ENCODE measurements around the gene MYEOV. TPM values are rescaled to one million over a fixed set of nuclear protein-coding genes. Genes with fewer than 3 reads are reported as not detected.

MYEOV gene
- total and polyA plus RNA-seq, 10 of the 15 experiments (the other 5 are each of a cell fraction or from before 2014, with no cell fraction given) = 0.05 to 0.40 (median 0.26) TPM; not detected in 3

DNA sequence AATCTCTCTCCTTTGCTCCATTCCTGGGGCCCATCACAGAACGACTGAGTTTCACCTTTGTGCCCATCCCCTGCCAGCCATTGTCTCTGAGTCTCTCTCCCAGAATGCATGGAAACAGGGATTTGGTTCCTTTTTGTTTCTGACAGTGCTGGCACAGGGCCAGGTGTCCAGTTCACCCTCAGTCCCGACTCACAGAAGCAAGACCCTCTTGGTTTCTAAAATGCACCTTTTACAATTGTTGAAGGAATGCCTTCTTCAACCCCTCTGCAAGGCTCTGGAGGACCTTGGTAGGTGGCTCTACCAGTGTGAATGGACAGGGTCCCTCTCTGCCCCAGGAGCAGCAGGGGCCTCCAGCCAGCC, 5.1 kb upstream of the MYEOV start:
- no peaks in the 10 kb centered on the region; a peak in 1 of 4 replicates for H3K27me3 ChIP-seq (replicated peaks in 1 of 2; ENCODE audit: control insufficient read depth in 2 of 2, insufficient read depth in 2 of 2, low read length in 1 of 2)
- H3K9ac ChIP-seq (ENCODE audit: control insufficient read depth, insufficient read depth, low read length) = no peak overlapping the region
- H3K27ac ChIP-seq (ENCODE audit: control insufficient read depth, insufficient read depth) = no peak overlapping the region
- no peaks in the 10 kb centered on the region for H3K36me3 ChIP-seq (ENCODE audit: control insufficient read depth in 2 of 2, insufficient read depth in 2 of 2, low read length in 1 of 2)
- ChIA-PET RAD21 (ENCODE audit: unreplicated experiment) (interaction anchor here (1.1 to 1.6 kb wide), 3 partner anchors 12 to 157 kb away, joined by 4 to 7 read pairs (median 4); no protein-coding TSS in a partner anchor), CTCF (no interaction called here), POLR2A (interaction anchor here (0.9 to 1.1 kb wide), 2 partner anchors 10 to 306 kb away, joined by 3 read pairs; no protein-coding TSS in a partner anchor), SMC1A (ENCODE audit: uncharacterized antibody, unreplicated experiment) (interaction anchor here (1.0 to 4.1 kb wide), 2 partner anchors 29 to 134 kb away, joined by 3 to 18 read pairs; partner anchors contain the start of gene SMIM38)
- H3K4me2 ChIP-seq (ENCODE audit: control insufficient read depth, insufficient read depth) = no peak overlapping the region
- DNase-seq (ENCODE audit: low read depth, low spot score) (no peak), FAIRE-seq (no peak), ATAC-seq (no peak)
- H3K79me2 ChIP-seq (ENCODE audit: control insufficient read depth, insufficient read depth, low read length) = no peaks in the 10 kb centered on the region
- no peaks in the 10 kb centered on the region for H3K4me1 ChIP-seq (ENCODE audit: control insufficient read depth, insufficient read depth, low read length)
- no peak for TF ChIP-seq MXI1 (IDR thresholded peaks at IDR 0.05; ENCODE audit: low read depth, low read length)
- peak in 1 of 2 experiments; percentile 13; a peak in 1 of 4 replicates for TF ChIP-seq IKZF2 (IDR thresholded peaks at IDR 0.05)
- TF ChIP-seq IKZF1 (conservative IDR thresholded peaks at IDR 0.05) = peak; percentile 30; the same call in 1 of the 2 replicates
- intact Hi-C loops (cut with micrococcal nuclease; ENCODE audit: unreplicated experiment) = no loop called here
- no peaks in the 10 kb centered on the region; the same call in 2 of the 3 replicates for H3K9me3 ChIP-seq (replicated peaks; ENCODE audit: control insufficient read depth, insufficient read depth, low read length)
- 0% methylated on average over 2 of the region's 2 CpGs for WGBS (ENCODE audit: insufficient coverage, insufficient replicate concordance, low lambda C conversion rate, missing lambda C conversion rate)
- no peaks in the 10 kb centered on the region for H4K20me1 ChIP-seq (ENCODE audit: control insufficient read depth, insufficient read depth)
- no peak overlapping the region for H3K4me3 ChIP-seq
- BruUV-seq (replicated peaks) = no TSS peak
- in situ Hi-C loops (cut with MboI) = no loop called here
- no peak overlapping the region for H2AFZ ChIP-seq (ENCODE audit: control insufficient read depth, low read depth, low read length)

DNA sequence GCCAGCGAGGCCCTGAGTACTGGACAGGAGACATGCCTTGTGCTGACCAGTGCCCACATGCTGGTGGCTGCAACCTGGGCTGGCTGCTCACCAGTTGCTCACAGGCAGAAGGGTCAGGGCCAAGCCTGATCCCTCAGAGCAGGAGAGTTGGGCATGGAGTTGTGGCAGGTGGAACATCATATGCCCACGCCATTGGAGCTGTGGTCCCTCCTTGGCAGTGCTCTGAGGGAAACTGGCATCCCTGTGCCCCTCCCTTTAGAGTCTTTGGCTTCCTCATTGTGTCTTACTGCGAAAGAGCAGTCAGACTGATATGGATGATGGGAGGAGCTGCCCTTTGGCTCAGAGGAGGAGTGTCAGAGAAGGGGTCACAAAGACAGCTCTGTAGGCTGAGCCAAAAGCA, 3.1 kb upstream of the MYEOV start:
- POLR2A ChIA-PET = no interaction called here
- intact Hi-C loops (cut with micrococcal nuclease; ENCODE audit: unreplicated experiment) = no loop called here

More for the DNA sequence above, 3.1 kb upstream of the MYEOV start:
- in situ Hi-C loops (cut with MboI) = loop anchor here (5.0 kb wide), 1 partner anchor 351 kb away; the partner anchor contains the start of gene CCND1
- Histone ChIP-seq H3K36me3 (ENCODE audit: control insufficient read depth in 2 of 2, insufficient read depth in 2 of 2, low read length in 1 of 2) (no peaks in the 10 kb centered on the region), H3K4me2 (ENCODE audit: control insufficient read depth, insufficient read depth) (no peak overlapping the region), H3K9ac (ENCODE audit: control insufficient read depth, insufficient read depth, low read length) (no peak overlapping the region), H3K27me3 (replicated peaks in 1 of 2; ENCODE audit: control insufficient read depth in 2 of 2, insufficient read depth in 2 of 2, low read length in 1 of 2) (no peaks in the 10 kb centered on the region), H4K20me1 (ENCODE audit: control insufficient read depth, insufficient read depth) (no peaks in the 10 kb centered on the region), H3K4me3 (no peak overlapping the region), H3K27ac (ENCODE audit: control insufficient read depth, insufficient read depth) (no peak overlapping the region), H3K4me1 (ENCODE audit: control insufficient read depth, insufficient read depth, low read length) (peaks cover 4% of the 10 kb centered on the region), H3K79me2 (ENCODE audit: control insufficient read depth, insufficient read depth, low read length) (no peaks in the 10 kb centered on the region), H2AFZ (ENCODE audit: control insufficient read depth, low read depth, low read length) (no peak overlapping the region), H3K9me3 (replicated peaks; ENCODE audit: control insufficient read depth, insufficient read depth, low read length) (no peaks in the 10 kb centered on the region; the same call in 2 of the 3 replicates)
- TF ChIP-seq HCFC1 (IDR thresholded peaks at IDR 0.05; ENCODE audit: low read length) (no peak), MTA2 (IDR thresholded peaks at IDR 0.05; ENCODE audit: low read depth) (no peak), TBL1XR1 (IDR thresholded peaks at IDR 0.05; ENCODE audit: low read depth, low read length) (no peak), NR2C1 (IDR thresholded peaks at IDR 0.05) (no peak), RBBP5 (conservative IDR thresholded peaks at IDR 0.05) (no peak), SREBF1 (IDR thresholded peaks at IDR 0.05; ENCODE audit: low read length) (no peak), NFYA (IDR thresholded peaks at IDR 0.05; ENCODE audit: borderline replicate concordance, low read depth, low read length) (no peak), SMARCA5 (IDR thresholded peaks at IDR 0.05) (no peak)
- TF ChIP-seq, protein P1, sequence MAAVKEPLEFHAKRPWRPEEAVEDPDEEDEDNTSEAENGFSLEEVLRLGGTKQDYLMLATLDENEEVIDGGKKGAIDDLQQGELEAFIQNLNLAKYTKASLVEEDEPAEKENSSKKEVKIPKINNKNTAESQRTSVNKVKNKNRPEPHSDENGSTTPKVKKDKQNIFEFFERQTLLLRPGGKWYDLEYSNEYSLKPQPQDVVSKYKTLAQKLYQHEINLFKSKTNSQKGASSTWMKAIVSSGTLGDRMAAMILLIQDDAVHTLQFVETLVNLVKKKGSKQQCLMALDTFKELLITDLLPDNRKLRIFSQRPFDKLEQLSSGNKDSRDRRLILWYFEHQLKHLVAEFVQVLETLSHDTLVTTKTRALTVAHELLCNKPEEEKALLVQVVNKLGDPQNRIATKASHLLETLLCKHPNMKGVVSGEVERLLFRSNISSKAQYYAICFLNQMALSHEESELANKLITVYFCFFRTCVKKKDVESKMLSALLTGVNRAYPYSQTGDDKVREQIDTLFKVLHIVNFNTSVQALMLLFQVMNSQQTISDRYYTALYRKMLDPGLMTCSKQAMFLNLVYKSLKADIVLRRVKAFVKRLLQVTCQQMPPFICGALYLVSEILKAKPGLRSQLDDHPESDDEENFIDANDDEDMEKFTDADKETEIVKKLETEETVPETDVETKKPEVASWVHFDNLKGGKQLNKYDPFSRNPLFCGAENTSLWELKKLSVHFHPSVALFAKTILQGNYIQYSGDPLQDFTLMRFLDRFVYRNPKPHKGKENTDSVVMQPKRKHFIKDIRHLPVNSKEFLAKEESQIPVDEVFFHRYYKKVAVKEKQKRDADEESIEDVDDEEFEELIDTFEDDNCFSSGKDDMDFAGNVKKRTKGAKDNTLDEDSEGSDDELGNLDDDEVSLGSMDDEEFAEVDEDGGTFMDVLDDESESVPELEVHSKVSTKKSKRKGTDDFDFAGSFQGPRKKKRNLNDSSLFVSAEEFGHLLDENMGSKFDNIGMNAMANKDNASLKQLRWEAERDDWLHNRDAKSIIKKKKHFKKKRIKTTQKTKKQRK (IDR thresholded peaks at IDR 0.05; ENCODE audit: low read depth, low read length) = no peak
- TF ChIP-seq, protein P2, sequence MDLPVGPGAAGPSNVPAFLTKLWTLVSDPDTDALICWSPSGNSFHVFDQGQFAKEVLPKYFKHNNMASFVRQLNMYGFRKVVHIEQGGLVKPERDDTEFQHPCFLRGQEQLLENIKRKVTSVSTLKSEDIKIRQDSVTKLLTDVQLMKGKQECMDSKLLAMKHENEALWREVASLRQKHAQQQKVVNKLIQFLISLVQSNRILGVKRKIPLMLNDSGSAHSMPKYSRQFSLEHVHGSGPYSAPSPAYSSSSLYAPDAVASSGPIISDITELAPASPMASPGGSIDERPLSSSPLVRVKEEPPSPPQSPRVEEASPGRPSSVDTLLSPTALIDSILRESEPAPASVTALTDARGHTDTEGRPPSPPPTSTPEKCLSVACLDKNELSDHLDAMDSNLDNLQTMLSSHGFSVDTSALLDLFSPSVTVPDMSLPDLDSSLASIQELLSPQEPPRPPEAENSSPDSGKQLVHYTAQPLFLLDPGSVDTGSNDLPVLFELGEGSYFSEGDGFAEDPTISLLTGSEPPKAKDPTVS (IDR thresholded peaks at IDR 0.05; ENCODE audit: low read depth, low read length) = no peak
- DNase-seq (ENCODE audit: low read depth, low spot score) (no peak), FAIRE-seq (no peak), ATAC-seq (no peak)
- RAD21 ChIA-PET (ENCODE audit: unreplicated experiment) = interaction anchor here (0.8 kb wide), 1 partner anchor 190 kb away, joined by 3 read pairs; no protein-coding TSS in a partner anchor
- no TSS peak for BruUV-seq (replicated peaks)
- 2% methylated on average over 3 of the region's 3 CpGs for WGBS (ENCODE audit: insufficient coverage, insufficient replicate concordance, low lambda C conversion rate, missing lambda C conversion rate)
- CTCF ChIA-PET = interaction anchor here (1.1 kb wide), 1 partner anchor 189 kb away, joined by 3 read pairs; no protein-coding TSS in a partner anchor
- SMC1A ChIA-PET (ENCODE audit: uncharacterized antibody, unreplicated experiment) = interaction anchor here (4.1 kb wide), 1 partner anchor 31 kb away, joined by 18 read pairs; no protein-coding TSS in a partner anchor
